Inferior parietal cortex (tissue), 1 donor: ENCODE results near the gene RALGPS1.

Experiments
- DNase-seq: peaks from one replicate; pipeline ENCODE4 v3.0.0-alpha.2; 2016; ENCODE audit errors: extremely low spot score

The RALGPS1 gene

GRCh38 chr9:126904586-126904985 lies 10.0 kb upstream of the RALGPS1 start:
- DNase-seq, result no peak

- no peak for DNase-seq
Measured at GRCh38 chr9:126906091-126906490, 8.5 kb upstream of the RALGPS1 start.

- no peak for DNase-seq
Measured at GRCh38 chr9:126907058-126907457, 7.5 kb upstream of the RALGPS1 start.

DNA sequence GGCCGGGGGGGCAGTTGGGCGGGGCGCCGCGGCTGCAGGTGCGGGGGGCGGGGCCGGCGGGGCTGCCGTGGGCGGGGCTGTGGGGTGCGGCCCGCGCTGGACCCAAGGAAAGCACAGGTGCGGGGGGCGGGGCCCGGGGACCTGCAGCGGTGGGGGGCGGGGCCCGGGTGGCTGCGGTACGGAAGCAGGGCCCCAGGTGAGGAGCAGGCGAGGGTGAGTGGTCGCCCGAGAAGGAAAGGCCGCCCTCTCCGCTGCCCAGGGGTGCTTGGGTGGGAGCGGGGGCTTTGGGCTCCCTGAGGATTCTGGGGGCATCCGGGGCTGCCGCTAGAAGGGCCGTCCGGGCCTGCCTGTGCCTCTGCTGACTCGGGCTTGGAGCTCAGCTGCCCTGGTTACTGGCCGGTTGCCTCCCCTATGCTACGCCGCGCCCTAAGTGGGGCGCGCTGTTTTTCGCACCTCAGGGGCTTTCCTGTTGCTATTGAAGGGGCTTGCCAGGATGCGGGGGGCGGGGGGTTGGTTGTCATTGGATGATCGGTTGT lies 767 bp downstream of the RALGPS1 start:
- no peak for DNase-seq

GRCh38 chr9:126915846-126916543 lies 1.4 kb downstream of the RALGPS1 start:
- DNase-seq, result peak; percentile 22

DNA sequence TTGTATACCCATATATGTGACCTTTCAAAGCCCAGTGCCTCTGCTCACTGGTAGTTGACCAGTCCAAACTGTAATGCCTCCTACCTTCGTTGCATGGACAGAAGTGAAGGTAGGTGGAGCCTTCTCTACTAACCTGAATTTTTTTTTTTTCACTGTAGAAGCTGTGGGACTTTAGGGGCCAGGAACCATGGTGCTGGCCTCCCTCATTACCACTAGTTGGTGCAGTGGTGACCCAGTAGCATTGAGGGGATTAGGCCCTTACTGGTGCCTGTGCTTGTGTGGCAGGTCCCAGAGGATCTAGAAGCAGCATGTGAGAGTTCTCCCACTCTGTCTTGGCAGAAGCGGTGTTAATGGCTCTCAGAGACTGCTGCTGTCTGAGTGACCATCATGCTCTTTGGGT lies 2.3 kb downstream of the RALGPS1 start:
- DNase-seq, result no peak

- DNase-seq, result no peak
Measured at GRCh38 chr9:126919193-126919592, 4.6 kb downstream of the RALGPS1 start.

DNA sequence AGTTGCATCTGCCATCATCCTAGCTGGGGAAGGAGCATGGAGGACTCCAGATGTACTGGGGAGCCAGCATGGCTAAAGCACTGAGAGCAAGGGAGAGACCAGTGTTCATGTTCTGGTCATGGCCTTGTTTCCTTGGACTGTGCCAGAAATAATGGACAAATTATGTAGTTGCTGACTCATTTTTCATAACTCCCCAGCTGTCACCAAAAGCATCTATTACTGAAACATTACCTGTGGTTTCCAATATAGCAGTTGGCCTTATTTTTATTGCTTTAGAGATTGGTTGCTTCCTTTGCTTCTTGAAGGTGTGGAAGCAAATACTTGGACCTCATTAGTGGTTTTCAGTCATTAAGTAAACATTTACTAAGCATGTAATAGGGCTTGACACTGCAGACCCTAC lies 11.3 kb downstream of the RALGPS1 start:
- no peak for DNase-seq

GRCh38 chr9:126926364-126926763 lies 11.8 kb downstream of the RALGPS1 start:
- DNase-seq, result no peak

- no peak for DNase-seq
Measured at GRCh38 chr9:126927419-126927818, 12.8 kb downstream of the RALGPS1 start.

DNA sequence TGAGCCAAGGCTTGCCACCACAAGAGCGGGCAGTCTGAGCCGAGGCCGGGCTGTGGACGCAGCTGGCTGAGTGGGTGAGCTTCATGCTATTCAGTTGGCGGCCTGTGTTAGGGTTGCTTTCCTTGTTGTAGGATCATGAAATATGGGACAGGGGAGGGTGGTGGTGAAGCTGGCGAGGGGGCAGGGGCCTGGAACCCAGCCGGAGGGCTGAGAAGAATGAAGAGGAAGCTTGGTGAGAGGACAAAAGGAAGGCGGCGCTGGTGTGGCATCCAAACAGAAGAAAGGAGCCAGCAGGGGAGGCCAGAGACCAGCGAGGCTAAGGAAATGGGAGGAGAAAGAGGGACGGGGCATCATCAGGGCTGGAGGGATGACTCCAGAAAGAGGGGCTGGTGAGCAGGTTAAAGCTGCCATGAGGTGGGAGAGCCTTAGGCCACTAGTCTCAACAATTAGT lies 18.3 kb downstream of the RALGPS1 start:
- DNase-seq, result no peak

DNA sequence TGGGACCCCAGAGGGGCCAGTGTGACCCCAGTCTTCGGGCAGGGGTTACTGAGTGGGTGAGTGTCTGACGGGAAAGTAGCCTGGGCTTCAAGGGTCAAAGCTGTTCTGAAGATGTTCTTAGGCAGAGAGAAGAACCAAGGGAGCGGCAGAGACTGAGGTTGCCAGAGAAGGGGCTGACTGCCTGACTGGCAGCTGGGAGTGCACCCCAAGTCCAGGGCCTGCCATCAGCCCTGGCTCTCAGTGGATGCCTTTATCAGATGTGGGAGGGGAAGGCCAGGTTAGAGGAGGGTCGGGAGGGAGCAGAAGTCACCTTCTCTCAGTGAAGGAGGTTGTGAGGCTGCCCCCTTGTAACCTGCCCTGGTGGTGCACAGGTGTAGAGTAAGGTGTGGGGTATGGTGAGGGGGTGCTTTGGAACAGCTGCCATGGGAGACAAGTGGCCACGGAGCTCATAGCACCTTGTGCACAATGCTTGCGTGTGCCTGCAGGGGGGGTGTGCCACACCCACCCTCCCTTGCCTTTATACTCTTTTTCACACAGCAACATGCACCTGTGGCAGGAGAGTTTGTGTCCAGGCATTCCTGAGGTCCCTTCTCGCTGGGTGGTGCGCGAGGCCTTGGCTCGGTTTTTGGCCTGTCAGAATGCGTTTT lies 18.9 kb downstream of the RALGPS1 start:
- DNase-seq, result no peak

DNA sequence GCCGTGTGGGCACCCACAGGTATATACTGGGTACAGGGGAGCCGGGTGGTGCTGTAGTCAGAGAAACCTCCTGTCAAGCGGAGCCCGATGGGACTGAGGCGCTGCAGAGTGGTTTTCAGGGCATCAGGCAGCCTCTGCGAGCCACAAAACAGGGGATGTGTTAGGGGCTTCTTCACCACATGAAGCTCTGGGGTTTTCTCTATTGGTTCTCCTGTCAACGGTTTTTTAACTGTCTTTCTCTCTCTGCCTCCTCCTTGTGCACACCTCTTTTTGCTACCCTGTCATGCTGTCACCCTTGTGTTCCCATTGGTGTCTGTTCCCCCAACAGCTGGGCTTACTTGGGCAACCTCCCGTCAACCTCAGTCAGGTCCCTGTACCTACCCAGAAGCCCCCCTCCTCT lies 19.9 kb downstream of the RALGPS1 start:
- DNase-seq, result no peak

DNA sequence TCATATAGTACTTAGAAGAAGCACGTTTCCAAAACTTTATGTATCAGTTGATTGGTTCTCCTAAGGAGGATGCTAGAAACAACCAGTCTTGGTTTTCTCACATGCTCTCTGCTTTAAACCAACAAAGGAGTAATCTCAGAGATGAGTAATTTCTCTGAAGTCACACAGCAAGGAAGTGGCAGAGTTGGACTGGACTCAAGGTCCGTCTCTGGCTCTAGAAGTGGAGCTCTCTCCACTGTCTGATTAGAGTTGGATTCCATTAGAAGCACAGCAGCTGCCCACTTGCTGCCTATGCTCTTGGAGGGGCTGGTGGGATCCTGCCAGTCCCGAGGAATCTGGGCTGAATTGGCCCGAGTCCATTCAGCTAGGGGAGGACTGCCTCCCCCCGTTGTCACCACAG lies 21.0 kb downstream of the RALGPS1 start:
- no peak for DNase-seq

- DNase-seq, result no peak
Measured at GRCh38 chr9:126937444-126937843, 22.9 kb downstream of the RALGPS1 start.

- no peak for DNase-seq
Measured at GRCh38 chr9:126938327-126938726, 23.7 kb downstream of the RALGPS1 start.

GRCh38 chr9:126939821-126940221 lies 25.2 kb downstream of the RALGPS1 start:
- no peak for DNase-seq

DNA sequence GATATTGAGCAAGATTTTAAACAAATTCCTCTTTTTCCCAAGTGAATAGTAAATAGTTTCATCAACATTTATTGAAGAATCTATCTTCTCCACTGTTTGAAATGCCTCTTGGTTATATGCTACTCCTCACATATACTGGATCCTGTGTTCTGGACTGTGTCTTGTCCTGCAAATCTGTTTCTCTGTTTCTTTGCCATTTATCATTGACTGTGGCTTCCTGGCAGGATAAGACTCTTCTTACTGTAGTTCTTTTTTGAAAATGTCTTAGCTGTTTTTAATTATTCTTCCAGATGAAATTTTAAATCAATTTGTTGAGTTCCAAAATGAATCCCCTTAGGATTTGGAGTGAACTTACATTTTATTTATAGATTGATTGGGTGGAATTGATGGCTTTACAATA lies 27.8 kb downstream of the RALGPS1 start:
- no peak for DNase-seq

- DNase-seq, result no peak
Measured at GRCh38 chr9:126945682-126946081, 31.1 kb downstream of the RALGPS1 start.

DNA sequence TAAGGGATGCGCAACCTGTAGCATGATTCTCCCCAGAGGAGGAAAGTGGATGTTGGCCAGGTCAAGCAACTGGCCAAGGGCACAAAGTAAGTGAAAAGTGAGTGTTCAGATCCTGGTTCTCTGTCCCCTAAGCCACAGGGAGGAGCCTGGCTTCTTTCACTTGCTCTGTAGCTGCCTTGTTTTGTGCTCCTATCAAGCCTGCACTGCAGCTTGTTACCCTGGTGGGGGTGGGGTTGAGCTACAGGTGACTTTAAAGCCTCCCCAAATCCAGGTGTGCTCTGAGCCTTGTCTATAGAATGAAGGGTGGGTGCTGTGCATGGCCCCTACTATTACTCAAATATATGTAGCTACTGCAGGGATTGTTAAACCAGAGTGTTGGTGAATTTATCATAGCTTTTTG lies 32.9 kb downstream of the RALGPS1 start:
- DNase-seq, result no peak

DNA sequence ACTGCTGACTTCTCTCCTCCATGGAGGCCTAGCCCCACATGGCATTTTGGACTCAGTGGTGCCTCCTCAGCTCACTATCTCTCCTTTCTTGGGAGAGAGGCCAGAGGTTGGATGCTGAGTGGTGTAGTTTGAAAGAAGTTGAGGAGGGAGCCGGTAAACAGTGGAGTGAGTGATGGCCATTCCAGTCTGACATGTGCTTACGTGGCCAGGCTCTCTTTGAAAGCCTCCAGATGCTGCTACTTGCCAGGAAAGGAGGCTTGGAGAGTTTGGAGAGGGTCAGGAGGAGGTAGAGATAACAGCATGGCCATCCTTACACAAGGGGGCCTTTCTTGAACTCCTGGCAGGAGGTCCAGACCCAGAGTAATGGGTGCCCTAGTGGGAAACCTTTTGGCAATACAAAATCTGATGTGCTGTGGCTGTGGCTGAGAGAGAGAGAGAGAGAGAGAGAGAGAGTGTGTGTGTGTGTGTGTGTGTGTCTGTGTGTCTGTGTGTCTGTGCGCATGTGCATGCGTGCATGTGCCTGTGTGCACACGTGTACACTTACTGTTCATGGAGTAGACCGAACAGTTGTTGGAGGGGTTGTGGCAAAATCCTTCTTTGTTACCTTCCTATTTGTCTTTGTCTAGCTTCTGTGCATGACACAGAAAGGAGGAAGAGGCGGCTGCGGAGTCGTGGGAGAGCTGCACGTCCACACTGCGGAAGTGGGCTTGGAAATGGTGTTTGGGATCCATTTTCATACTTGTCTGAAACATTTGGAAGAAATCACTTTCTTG lies 37.8 kb downstream of the RALGPS1 start:
- DNase-seq, result no peak

- DNase-seq, result no peak
Measured at GRCh38 chr9:126953041-126953809, 38.6 kb downstream of the RALGPS1 start.
